GM23338 (cell line): ENCODE measurements around the gene FBXO41. TPM values are rescaled to one million over a fixed set of nuclear protein-coding genes. Genes with fewer than 3 reads are reported as not detected.
A peak's percentile ranks its signal among the peaks of the same experiment; 100 is the strongest.

Experiments
- ATAC-seq: fragments of 200-7000 bp; cut with Tn5 transposase; 3 replicates; pipeline ENCODE4 v1.9.1; 2020
- DNase-seq: peaks from one replicate; pipeline ENCODE4 v3.0.0-alpha.2; 2015; ENCODE audit warnings: low spot score
- H2AFZ ChIP-seq: fragments of 200-600 bp; sonication (generic); 2 replicates; pipeline ENCODE4 v1.8.0; 2016; ENCODE audit warnings: antibody characterized with exemption, mild to moderate bottlenecking, moderate library complexity
- H3F3A ChIP-seq: fragments of 200-600 bp; sonication (generic); replicated peaks from 2 replicates; pipeline ENCODE4 v1.8.0; 2017; ENCODE audit warnings: antibody characterized with exemption, mixed run types, low read depth
- H3K27ac ChIP-seq: fragments of 200-600 bp; sonication (generic); 2 replicates; pipeline ENCODE4 v1.6.1; 2016; ENCODE audit warnings: low read depth
- H3K27me3 ChIP-seq: fragments of 200-600 bp; sonication (generic); 2 replicates; pipeline ENCODE4 v1.8.0; 2016; ENCODE audit warnings: mild to moderate bottlenecking, mixed run types, moderate library complexity; ENCODE audit not compliant: insufficient read depth
- H3K36me3 ChIP-seq: fragments of 200-600 bp; sonication (generic); 2 replicates; pipeline ENCODE4 v1.8.0; 2016; ENCODE audit warnings: mild to moderate bottlenecking; ENCODE audit not compliant: insufficient read depth
- H3K4me1 ChIP-seq: fragments of 200-600 bp; sonication (generic); 2 replicates; pipeline ENCODE4 v1.8.0; 2016; ENCODE audit warnings: mild to moderate bottlenecking, moderate library complexity; ENCODE audit not compliant: insufficient read depth
- H3K4me2 ChIP-seq: fragments of 200-600 bp; sonication (generic); 2 replicates; pipeline ENCODE4 v1.7.1; 2017; ENCODE audit warnings: mixed run types
- H3K4me3 ChIP-seq: fragments of 200-600 bp; sonication (generic); 2 replicates; pipeline ENCODE4 v1.6.1; 2016; ENCODE audit warnings: mixed run types
- H3K79me2 ChIP-seq: fragments of 200-600 bp; sonication (generic); replicated peaks from 2 replicates; pipeline ENCODE4 v1.8.0; 2017; ENCODE audit warnings: mild to moderate bottlenecking; ENCODE audit not compliant: insufficient read depth
- H3K9me2 ChIP-seq: fragments of 200-600 bp; sonication (generic); 2 replicates; pipeline ENCODE4 v1.8.0; 2017; ENCODE audit not compliant: insufficient read depth
- H4K20me1 ChIP-seq: fragments of 200-600 bp; sonication (generic); replicated peaks from 2 replicates; pipeline ENCODE4 v1.8.0; 2017; ENCODE audit warnings: mild to moderate bottlenecking; ENCODE audit not compliant: insufficient read depth
- H3K27ac Mint-ChIP-seq: 2 replicates; pipeline ENCODE4 v1.8.0; 2020; ENCODE audit warnings: inconsistent platforms, mild to moderate bottlenecking, moderate library complexity, mixed read lengths
- H3K27me3 Mint-ChIP-seq: 3 replicates; pipeline ENCODE4 v1.8.0; 2022; ENCODE audit warnings: low read depth, mild to moderate bottlenecking, moderate library complexity, mixed read lengths, inconsistent platforms; ENCODE audit not compliant: insufficient read depth, poor library complexity
- H3K36me3 Mint-ChIP-seq: 3 replicates; pipeline ENCODE4 v1.8.0; 2021; ENCODE audit warnings: low read depth, mild to moderate bottlenecking, inconsistent platforms, moderate library complexity, mixed read lengths
- H3K4me1 Mint-ChIP-seq: 3 replicates; pipeline ENCODE4 v1.8.0; 2020; ENCODE audit warnings: mild to moderate bottlenecking, inconsistent platforms, mixed read lengths
- H3K4me3 Mint-ChIP-seq: 3 replicates; pipeline ENCODE4 v1.8.0; 2021; ENCODE audit warnings: moderate library complexity, mild to moderate bottlenecking, inconsistent platforms, mixed read lengths
- H3K9me3 Mint-ChIP-seq: 3 replicates; pipeline ENCODE4 v1.8.0; 2020; ENCODE audit warnings: moderate library complexity, mild to moderate bottlenecking, inconsistent platforms, mixed read lengths
- CTCF ChIP-seq, 2 experiments: fragments of 200-600 bp in 1 of 2; sonication (generic) in 1 of 2; conservative IDR thresholded peaks; 2 replicates each; pipeline versions ENCODE4 v1.5.1 to v1.6.1; 2016 to 2017; ENCODE audit warnings: antibody characterized with exemption in 2 of 2, low read depth in 2 of 2, mild to moderate bottlenecking in 2 of 2, moderate library complexity in 1 of 2
- EZH2 ChIP-seq: fragments of 200-600 bp; sonication (generic); IDR thresholded peaks from one replicate; pipeline ENCODE4 v1.8.0; 2017; ENCODE audit warnings: antibody characterized with exemption, mild to moderate bottlenecking, low read depth; ENCODE audit not compliant: unreplicated experiment
- JUNB ChIP-seq: IDR thresholded peaks from one replicate; pipeline ENCODE4 v1.6.1; 2016; ENCODE audit warnings: antibody characterized with exemption; ENCODE audit not compliant: unreplicated experiment
- NANOG ChIP-seq: IDR thresholded peaks from 2 replicates; pipeline ENCODE4 v1.6.1; 2016; ENCODE audit warnings: antibody characterized with exemption, borderline replicate concordance
- REST ChIP-seq: IDR thresholded peaks from one replicate; pipeline ENCODE4 v1.6.1; 2018; ENCODE audit warnings: antibody characterized with exemption; ENCODE audit not compliant: unreplicated experiment
- STAT1 ChIP-seq: IDR thresholded peaks from one replicate; pipeline ENCODE4 v1.6.1; 2016; ENCODE audit warnings: antibody characterized with exemption; ENCODE audit not compliant: unreplicated experiment
- ZNF114 ChIP-seq: fragments of 250-450 bp; sonication (Bioruptor Pico); IDR thresholded peaks from 2 replicates; pipeline ENCODE4 v1.5.0; 2020; ENCODE audit warnings: mild to moderate bottlenecking, moderate library complexity
- ZNF331 ChIP-seq: fragments of 250-450 bp; sonication (Bioruptor Pico); IDR thresholded peaks from 2 replicates; pipeline ENCODE4 v1.5.0; 2020; ENCODE audit warnings: low read depth, mild to moderate bottlenecking, moderate library complexity
- polyA plus RNA-seq: library from polyadenylated mRNA; unstranded; fragments of >200 nt; fragmentation: Nextera tagmentation; extraction: Ambion mirVana; gene quantifications from 2 replicates; pipeline ENCODE4 v1.2.1, GENCODE V29; 2016
- total RNA-seq: library from RNA; depleted of rRNA; stranded (reverse); fragments of >200 nt; shearing (Covaris generic); gene quantifications from 2 replicates; pipeline ENCODE4 v1.2.3, GENCODE V29; 2014

Gene FBXO41
- total and polyA plus RNA-seq, 2 experiments from 2014 or later = 3.5 to 13.8 TPM

- Histone ChIP-seq H3K4me3 (peak overlapping the region; percentile 84), H3K27me3 (peaks cover 40% of the 10 kb centered on the region), H3F3A (peaks cover 6% of the 10 kb centered on the region; the same call in 1 of the 2 replicates), H3K36me3 (no peaks in the 10 kb centered on the region), H3K27ac (no peak overlapping the region), H3K4me1 (peaks cover 9% of the 10 kb centered on the region), H3K9me2 (no peaks in the 10 kb centered on the region), H4K20me1 (peaks cover 29% of the 10 kb centered on the region), H3K4me2 (peak overlapping the region; percentile 92), H3K79me2 (peaks cover 48% of the 10 kb centered on the region), H2AFZ (peak overlapping the region; percentile 66)
- peak; percentile 50 for ATAC-seq
- Mint-ChIP-seq H3K36me3 (no peaks in the 10 kb centered on the region; the same call in 2 of the 3 replicates), H3K4me1 (peaks cover 24% of the 10 kb centered on the region), H3K4me3 (peak overlapping the region; percentile 82), H3K27me3 (peaks cover 20% of the 10 kb centered on the region), H3K27ac (no peak overlapping the region), H3K9me3 (no peaks in the 10 kb centered on the region; the same call in 2 of the 3 replicates)
- DNase-seq = peak; percentile 72
- TF ChIP-seq REST (no peak), STAT1 (no peak), CTCF (conservative IDR thresholded peaks at IDR 0.05; ENCODE audit: low read depth in 2 of 2) (no peak), ZNF114 (no peak), NANOG (no peak), EZH2 (no peak), JUNB (no peak)
Observed at GRCh38 chr2:73283545-73284295, 558 bp downstream of the FBXO41 start.

GRCh38 chr2:73282924-73283544 lies 1.2 kb downstream of the FBXO41 start:
- Histone ChIP-seq H3K4me2 (peak overlapping the region; percentile 92), H3K27me3 (peaks cover 33% of the 10 kb centered on the region), H3K27ac (no peak overlapping the region), H4K20me1 (peaks cover 35% of the 10 kb centered on the region), H3F3A (peaks cover 6% of the 10 kb centered on the region; the same call in 1 of the 2 replicates), H3K79me2 (peaks cover 55% of the 10 kb centered on the region), H2AFZ (peak overlapping the region; percentile 66), H3K9me2 (no peaks in the 10 kb centered on the region), H3K4me3 (peak overlapping the region; percentile 84), H3K4me1 (peaks cover 9% of the 10 kb centered on the region), H3K36me3 (no peaks in the 10 kb centered on the region)
- peaks cover 24% of the 10 kb centered on the region for H3K4me1 Mint-ChIP-seq
- H3K9me3 Mint-ChIP-seq = no peaks in the 10 kb centered on the region; the same call in 2 of the 3 replicates
- peak; percentile 46 for DNase-seq
- peaks cover 18% of the 10 kb centered on the region for H3K27me3 Mint-ChIP-seq
- H3K36me3 Mint-ChIP-seq = no peaks in the 10 kb centered on the region; the same call in 2 of the 3 replicates
- peak; percentile 3 for ATAC-seq
- no peak overlapping the region for H3K27ac Mint-ChIP-seq
- TF ChIP-seq CTCF (conservative IDR thresholded peaks at IDR 0.05; ENCODE audit: low read depth in 2 of 2) = peak; percentile 33 to 42; a peak in 3 of 4 replicates
- no peak for TF ChIP-seq ZNF331 (CRISPR knock-in tag)
- no peak for TF ChIP-seq JUNB
- H3K4me3 Mint-ChIP-seq = peak overlapping the region; percentile 82
